Osteocyte (in vitro differentiated cells): Measurements from ENCODE around the gene DDX11. TPM values are rescaled to one million over a fixed set of nuclear protein-coding genes. Genes with fewer than 3 reads are reported as not detected.
"Not testable (repeated sequence)": the region's sequence is repeated elsewhere in the genome, so short reads cannot be mapped to it uniquely, and the experiment has no call there.

Experiments
- DNase-seq: peaks from one replicate; pipeline ENCODE4 v3.0.0; 2021; ENCODE audit warnings: mixed read lengths; ENCODE audit not compliant: unreplicated experiment; ENCODE audit errors: extremely low spot score
- H3K27ac Mint-ChIP-seq: one replicate; pipeline ENCODE4 v1.8.0; 2021; ENCODE audit warnings: mild to moderate bottlenecking, mixed read lengths; ENCODE audit not compliant: unreplicated experiment
- H3K27me3 Mint-ChIP-seq: one replicate; pipeline ENCODE4 v1.8.0; 2021; ENCODE audit warnings: mixed read lengths; ENCODE audit not compliant: unreplicated experiment
- H3K36me3 Mint-ChIP-seq: one replicate; pipeline ENCODE4 v1.8.0; 2021; ENCODE audit warnings: mixed read lengths; ENCODE audit not compliant: unreplicated experiment
- H3K4me1 Mint-ChIP-seq: one replicate; pipeline ENCODE4 v1.8.0; 2021; ENCODE audit warnings: mixed read lengths; ENCODE audit not compliant: unreplicated experiment
- H3K4me3 Mint-ChIP-seq: one replicate; pipeline ENCODE4 v1.8.0; 2021; ENCODE audit warnings: mild to moderate bottlenecking, moderate library complexity, mixed read lengths; ENCODE audit not compliant: unreplicated experiment
- H3K9me3 Mint-ChIP-seq: one replicate; pipeline ENCODE4 v1.8.0; 2021; ENCODE audit warnings: mixed read lengths; ENCODE audit not compliant: unreplicated experiment
- total RNA-seq: library from RNA; stranded (reverse); gene quantifications from 2 replicates; pipeline ENCODE4 v1.2.1, GENCODE V29; 2021
- TF ChIP-seq, protein P1 (sequence below): fragments of 200-600 bp; sonication (generic); IDR thresholded peaks from 2 replicates; pipeline ENCODE4 v1.5.0; 2021; ENCODE audit warnings: antibody characterized with exemption, mild to moderate bottlenecking, moderate library complexity

DDX11 gene
- total RNA-seq, 1 donor from 2014 or later: 52.9 TPM

DNA sequence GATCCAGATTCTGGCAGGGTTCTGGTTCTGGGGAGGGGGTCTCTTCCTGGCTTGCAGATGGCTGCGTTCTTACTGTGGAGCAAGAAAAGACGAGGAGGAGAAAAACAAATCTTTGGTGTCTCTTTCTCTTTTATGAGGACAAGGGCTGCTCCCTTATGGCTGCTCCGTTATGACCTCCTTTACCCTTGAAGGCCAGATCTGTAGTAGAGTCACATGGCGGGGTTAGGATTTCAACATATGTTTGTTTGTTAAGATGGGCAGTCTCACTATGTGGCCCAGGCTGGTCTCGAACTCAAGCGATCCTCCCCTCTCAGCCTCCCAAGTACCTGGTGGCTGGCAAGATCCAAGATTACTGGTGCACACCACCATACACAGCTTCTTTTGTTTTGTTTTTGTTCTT lies 5.8 kb downstream of the DDX11 start:
- H3K27me3 Mint-ChIP-seq, DNase-seq, H3K9me3 Mint-ChIP-seq, H3K36me3 Mint-ChIP-seq, H3K4me3 Mint-ChIP-seq: not testable (repeated sequence)
- peaks cover 55% of the 10 kb centered on the region for H3K4me1 Mint-ChIP-seq
- H3K27ac Mint-ChIP-seq: peak overlapping the region; percentile 76

DNA sequence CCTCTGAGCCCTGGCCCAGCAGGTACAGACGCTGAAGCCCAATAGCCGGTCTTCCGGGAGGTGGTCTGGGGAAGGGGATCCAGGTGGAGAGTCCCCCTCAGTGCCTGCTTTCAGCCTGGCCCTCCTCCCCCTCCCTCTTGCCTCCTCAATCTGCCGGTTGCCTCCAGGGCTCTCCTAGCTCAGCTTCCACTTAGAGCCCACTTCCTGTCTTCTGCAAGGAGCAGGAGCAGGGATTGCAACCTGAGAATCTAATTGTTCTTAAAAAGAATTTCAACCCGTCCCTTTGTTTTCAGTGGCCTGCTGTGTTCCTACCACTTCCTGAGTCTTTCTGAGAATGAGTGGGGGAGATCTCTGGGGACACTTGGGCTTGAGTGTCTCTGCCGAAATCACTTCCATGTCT lies 6.6 kb downstream of the DDX11 start:
- H3K27ac Mint-ChIP-seq: peak overlapping the region; percentile 76
- H3K36me3 Mint-ChIP-seq: peaks cover 11% of the 10 kb centered on the region
- peak overlapping the region; percentile 20 for H3K4me3 Mint-ChIP-seq
- not testable (repeated sequence) for H3K9me3 Mint-ChIP-seq, DNase-seq, H3K27me3 Mint-ChIP-seq
- H3K4me1 Mint-ChIP-seq: peaks cover 48% of the 10 kb centered on the region

- H3K27me3 Mint-ChIP-seq, H3K4me3 Mint-ChIP-seq, H3K9me3 Mint-ChIP-seq, DNase-seq, H3K27ac Mint-ChIP-seq: not testable (repeated sequence)
- H3K36me3 Mint-ChIP-seq: peaks cover 11% of the 10 kb centered on the region
- peaks cover 44% of the 10 kb centered on the region for H3K4me1 Mint-ChIP-seq
Measured at GRCh38 chr12:31081274-31081673, 7.6 kb downstream of the DDX11 start.

DNA sequence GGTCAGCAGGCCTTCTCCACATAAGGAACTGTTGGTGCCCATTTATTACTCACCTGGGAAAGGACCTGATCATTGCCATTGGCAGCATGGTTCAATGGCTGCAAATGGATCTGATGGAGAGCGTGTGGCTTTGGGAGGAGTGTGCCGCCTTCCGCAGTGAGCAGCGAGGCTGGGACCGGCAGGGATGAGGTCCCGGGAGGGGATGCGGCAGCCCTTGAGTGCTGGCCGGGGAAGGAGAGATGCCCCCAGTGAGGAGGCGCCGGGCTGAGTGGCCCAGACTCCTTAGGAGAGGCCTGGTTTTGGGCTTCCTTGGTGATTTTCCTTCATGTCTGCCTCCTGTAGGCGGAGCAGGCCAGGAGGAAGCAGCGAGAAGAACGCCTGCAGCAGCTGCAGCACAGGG lies 10.6 kb downstream of the DDX11 start:
- peaks cover 13% of the 10 kb centered on the region for H3K36me3 Mint-ChIP-seq
- H3K9me3 Mint-ChIP-seq, H3K27ac Mint-ChIP-seq, H3K27me3 Mint-ChIP-seq, H3K4me3 Mint-ChIP-seq, DNase-seq: not testable (repeated sequence)
- H3K4me1 Mint-ChIP-seq: peaks cover 21% of the 10 kb centered on the region

GRCh38 chr12:31086032-31086431 lies 12.4 kb downstream of the DDX11 start:
- DNase-seq, H3K27me3 Mint-ChIP-seq, H3K9me3 Mint-ChIP-seq, H3K27ac Mint-ChIP-seq, H3K4me1 Mint-ChIP-seq, H3K4me3 Mint-ChIP-seq: not testable (repeated sequence)
- H3K36me3 Mint-ChIP-seq: peaks cover 15% of the 10 kb centered on the region

DNA sequence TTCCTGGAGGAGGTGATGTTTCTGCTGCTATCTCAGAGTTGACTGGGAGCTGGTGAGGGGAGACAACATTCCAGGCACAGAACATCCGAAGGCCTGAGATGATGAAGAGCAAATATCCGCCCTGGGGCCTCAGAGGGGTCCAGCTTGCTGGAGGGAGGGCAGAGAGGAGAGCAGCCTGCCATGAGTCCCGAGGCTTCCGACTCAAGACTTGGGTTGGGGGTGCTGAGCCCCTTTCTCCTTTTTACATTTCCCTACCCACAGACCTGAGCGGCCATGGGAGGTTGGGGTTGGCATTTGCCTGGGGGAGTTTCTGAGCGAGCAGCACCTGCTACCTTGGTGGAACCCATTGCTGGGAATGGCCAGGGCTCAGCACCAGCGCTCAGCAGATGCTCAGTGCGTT lies 13.8 kb downstream of the DDX11 start:
- not testable (repeated sequence) for H3K4me1 Mint-ChIP-seq, H3K27me3 Mint-ChIP-seq, H3K4me3 Mint-ChIP-seq, H3K9me3 Mint-ChIP-seq, H3K27ac Mint-ChIP-seq
- DNase-seq: peak; percentile 69
- peaks cover 20% of the 10 kb centered on the region for H3K36me3 Mint-ChIP-seq

DNA sequence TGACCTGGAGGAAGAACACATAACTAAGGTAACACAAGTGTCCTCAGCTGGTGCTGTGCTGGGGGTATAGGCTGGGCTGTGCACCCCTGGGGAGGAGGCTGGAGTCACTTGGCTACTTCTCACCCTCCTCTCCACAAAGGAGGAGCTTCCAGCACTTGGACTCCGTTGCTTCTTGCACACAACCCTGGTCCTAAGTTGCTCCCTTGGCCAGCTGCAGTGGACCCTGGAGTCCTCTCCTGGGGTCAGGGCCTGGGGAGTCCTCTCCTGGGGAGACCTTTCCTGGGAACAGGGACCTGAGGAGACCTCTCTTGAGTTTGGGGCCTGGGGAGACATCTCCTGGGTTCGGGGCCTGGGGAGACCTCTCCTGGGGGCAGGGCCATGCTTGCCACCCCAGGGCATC lies 14.3 kb downstream of the DDX11 start:
- not testable (repeated sequence) for H3K27me3 Mint-ChIP-seq, H3K4me1 Mint-ChIP-seq, H3K4me3 Mint-ChIP-seq, H3K27ac Mint-ChIP-seq, H3K9me3 Mint-ChIP-seq
- peaks cover 22% of the 10 kb centered on the region for H3K36me3 Mint-ChIP-seq
- DNase-seq: peak; percentile 65

- Mint-ChIP-seq H3K4me1 (no peaks in the 10 kb centered on the region), H3K27ac (no peak overlapping the region), H3K36me3 (peaks cover 19% of the 10 kb centered on the region), H3K27me3 (no peaks in the 10 kb centered on the region), H3K9me3 (no peaks in the 10 kb centered on the region), H3K4me3 (no peak overlapping the region)
- TF ChIP-seq, protein P1, sequence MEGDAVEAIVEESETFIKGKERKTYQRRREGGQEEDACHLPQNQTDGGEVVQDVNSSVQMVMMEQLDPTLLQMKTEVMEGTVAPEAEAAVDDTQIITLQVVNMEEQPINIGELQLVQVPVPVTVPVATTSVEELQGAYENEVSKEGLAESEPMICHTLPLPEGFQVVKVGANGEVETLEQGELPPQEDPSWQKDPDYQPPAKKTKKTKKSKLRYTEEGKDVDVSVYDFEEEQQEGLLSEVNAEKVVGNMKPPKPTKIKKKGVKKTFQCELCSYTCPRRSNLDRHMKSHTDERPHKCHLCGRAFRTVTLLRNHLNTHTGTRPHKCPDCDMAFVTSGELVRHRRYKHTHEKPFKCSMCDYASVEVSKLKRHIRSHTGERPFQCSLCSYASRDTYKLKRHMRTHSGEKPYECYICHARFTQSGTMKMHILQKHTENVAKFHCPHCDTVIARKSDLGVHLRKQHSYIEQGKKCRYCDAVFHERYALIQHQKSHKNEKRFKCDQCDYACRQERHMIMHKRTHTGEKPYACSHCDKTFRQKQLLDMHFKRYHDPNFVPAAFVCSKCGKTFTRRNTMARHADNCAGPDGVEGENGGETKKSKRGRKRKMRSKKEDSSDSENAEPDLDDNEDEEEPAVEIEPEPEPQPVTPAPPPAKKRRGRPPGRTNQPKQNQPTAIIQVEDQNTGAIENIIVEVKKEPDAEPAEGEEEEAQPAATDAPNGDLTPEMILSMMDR: no peak
- peak; percentile 78 for DNase-seq
Measured at GRCh38 chr12:31089072-31089471, 15.4 kb downstream of the DDX11 start.

DNA sequence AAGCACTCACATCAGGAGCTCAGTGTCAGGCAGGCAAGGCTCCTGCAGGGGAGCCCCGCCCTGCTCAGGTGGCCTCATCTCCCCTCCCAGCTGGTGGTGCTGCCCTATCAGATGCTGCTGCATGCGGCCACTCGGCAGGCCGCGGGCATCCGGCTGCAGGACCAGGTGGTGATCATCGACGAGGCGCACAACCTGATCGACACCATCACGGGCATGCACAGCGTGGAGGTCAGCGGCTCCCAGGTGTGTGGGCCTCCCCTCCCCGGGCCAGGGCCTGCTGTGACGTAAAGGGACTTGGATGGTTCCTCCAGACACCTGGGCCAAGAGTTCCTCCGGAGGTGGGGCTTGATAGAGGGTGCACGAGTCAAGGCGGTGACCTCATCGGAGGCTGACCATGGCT lies 18.0 kb downstream of the DDX11 start:
- not testable (repeated sequence) for H3K27me3 Mint-ChIP-seq, H3K9me3 Mint-ChIP-seq, H3K27ac Mint-ChIP-seq, H3K4me3 Mint-ChIP-seq, DNase-seq, H3K4me1 Mint-ChIP-seq
- H3K36me3 Mint-ChIP-seq: peaks cover 26% of the 10 kb centered on the region

DNA sequence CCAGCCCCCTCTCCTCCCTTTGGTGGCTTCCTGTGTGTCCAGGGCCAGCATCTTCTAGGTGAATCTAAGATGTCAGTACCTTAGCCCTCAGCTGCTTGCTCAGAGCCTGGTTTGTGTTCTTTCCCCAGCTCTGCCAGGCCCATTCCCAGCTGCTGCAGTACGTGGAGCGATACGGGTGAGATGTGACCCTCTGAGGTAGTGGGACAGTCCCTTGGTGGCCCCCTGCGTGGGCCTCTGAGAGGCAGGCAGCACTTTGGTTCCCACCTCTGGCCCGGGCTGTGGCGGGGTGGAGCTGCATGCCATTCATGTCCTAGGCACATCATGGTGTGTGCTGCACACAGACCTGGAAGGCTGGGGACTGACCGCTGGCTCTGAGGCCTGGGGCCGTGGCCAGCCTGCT lies 19.1 kb downstream of the DDX11 start:
- H3K36me3 Mint-ChIP-seq: peaks cover 29% of the 10 kb centered on the region
- H3K27me3 Mint-ChIP-seq, H3K4me1 Mint-ChIP-seq, DNase-seq, H3K9me3 Mint-ChIP-seq, H3K27ac Mint-ChIP-seq, H3K4me3 Mint-ChIP-seq: not testable (repeated sequence)

- DNase-seq: peak; percentile 68
- peaks cover 30% of the 10 kb centered on the region for H3K36me3 Mint-ChIP-seq
- H3K27me3 Mint-ChIP-seq, H3K4me1 Mint-ChIP-seq, H3K4me3 Mint-ChIP-seq, H3K27ac Mint-ChIP-seq, H3K9me3 Mint-ChIP-seq: not testable (repeated sequence)
Measured at GRCh38 chr12:31095080-31095860, 21.6 kb downstream of the DDX11 start.
